SHP77 (cell line): ENCODE data around the gene FMR1.

ENCODE experiments used
- DNase-seq, 2 experiments: peaks; one replicate each; lab custom pipeline; 2025; lab: John Stamatoyannopoulos, UW

The FMR1 gene

DNA sequence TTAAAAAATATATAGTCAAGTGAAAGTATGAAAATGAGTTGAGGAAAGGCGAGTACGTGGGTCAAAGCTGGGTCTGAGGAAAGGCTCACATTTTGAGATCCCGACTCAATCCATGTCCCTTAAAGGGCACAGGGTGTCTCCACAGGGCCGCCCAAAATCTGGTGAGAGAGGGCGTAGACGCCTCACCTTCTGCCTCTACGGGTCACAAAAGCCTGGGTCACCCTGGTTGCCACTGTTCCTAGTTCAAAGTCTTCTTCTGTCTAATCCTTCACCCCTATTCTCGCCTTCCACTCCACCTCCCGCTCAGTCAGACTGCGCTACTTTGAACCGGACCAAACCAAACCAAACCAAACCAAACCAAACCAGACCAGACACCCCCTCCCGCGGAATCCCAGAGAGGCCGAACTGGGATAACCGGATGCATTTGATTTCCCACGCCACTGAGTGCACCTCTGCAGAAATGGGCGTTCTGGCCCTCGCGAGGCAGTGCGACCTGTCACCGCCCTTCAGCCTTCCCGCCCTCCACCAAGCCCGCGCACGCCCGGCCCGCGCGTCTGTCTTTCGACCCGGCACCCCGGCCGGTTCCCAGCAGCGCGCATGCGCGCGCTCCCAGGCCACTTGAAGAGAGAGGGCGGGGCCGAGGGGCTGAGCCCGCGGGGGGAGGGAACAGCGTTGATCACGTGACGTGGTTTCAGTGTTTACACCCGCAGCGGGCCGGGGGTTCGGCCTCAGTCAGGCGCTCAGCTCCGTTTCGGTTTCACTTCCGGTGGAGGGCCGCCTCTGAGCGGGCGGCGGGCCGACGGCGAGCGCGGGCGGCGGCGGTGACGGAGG lies at the start of gene FMR1:
Gene FMR1, plus strand, starts transcription at position 728 of the 831 bp plus-strand sequence. CDS start 261 bp downstream, outside the sequence.
- peak; percentile 60 to 76 for DNase-seq

GRCh38 chrX:147875866-147876596 lies 35.7 kb upstream of the FMR1 start:
- no peak for DNase-seq

GRCh38 chrX:147876849-147877646 lies 34.7 kb upstream of the FMR1 start:
- DNase-seq = no peak

DNA sequence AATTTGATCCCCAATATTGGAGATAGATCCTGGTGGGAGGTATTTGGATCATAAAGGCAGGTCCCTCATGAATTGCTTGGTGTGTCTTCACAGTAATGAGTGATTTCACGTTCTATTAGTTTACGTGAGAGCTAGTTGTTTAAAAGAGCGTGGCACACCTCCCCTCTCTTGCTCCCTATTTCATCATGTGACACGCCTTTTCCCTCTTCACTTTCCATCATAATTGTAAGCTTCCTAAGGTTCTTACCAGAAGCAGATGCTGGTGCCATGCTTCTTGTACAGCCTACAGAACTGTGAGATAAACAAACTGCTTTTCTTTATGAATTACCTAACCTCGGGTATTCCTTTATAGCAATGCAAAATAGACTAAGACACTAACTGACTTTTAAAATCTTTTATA lies 34.0 kb upstream of the FMR1 start:
- DNase-seq = no peak

GRCh38 chrX:147884958-147885357 lies 26.8 kb upstream of the FMR1 start:
- no peak for DNase-seq

GRCh38 chrX:147890756-147891155 lies 21.0 kb upstream of the FMR1 start:
- DNase-seq = no peak

DNA sequence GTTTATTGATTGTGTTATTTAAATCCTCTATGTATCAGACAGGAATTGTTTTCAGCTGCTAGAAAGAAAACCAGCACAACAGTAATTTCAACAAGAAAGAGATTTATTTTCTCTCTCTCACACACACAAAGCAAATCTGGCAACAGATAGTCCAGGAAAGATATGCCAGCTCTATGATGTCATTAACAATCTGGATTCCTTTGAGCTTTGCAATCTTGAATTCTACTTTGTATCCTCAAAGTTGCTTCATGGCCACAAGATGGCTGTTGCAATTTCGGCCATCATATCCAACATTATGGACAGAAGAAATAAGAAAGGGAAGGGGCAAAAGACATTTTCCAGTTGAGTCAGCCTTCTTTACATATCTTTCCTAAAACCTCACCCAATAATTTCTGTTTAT lies 19.8 kb upstream of the FMR1 start:
- no peak for DNase-seq

- DNase-seq = no peak
Measured at GRCh38 chrX:147893741-147894140, 18.0 kb upstream of the FMR1 start.

DNA sequence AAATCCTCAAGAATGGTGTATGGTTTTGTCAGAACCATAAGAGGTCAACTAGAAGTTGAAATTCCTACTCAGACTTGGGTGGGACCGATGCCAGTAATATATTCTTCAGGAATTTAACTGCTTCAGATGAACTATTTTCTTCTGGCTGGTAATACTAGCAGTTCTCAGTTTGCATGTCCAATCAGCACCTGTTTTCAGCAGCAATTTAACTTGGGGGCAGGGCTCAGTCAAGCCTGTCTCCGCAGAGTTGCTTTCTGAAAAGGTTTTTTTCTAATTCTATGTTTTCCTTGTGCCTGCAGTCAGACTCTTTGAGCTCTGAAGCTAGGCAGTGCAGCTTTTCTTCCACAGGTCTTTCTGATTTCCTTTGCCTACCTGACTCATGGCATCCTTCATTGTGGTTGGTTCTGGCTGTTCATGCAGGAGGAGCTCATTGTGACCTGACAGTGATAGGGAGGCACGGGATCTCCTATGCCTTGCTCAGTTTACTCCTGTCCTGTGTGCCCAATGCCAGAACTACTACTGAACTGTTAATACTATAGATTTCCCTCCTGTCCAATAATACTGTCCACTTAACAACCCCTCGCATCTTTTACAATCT lies 17.3 kb upstream of the FMR1 start:
- no peak for DNase-seq

GRCh38 chrX:147897117-147897516 lies 14.6 kb upstream of the FMR1 start:
- DNase-seq = no peak

GRCh38 chrX:147898951-147899350 lies 12.8 kb upstream of the FMR1 start:
- DNase-seq = no peak

DNA sequence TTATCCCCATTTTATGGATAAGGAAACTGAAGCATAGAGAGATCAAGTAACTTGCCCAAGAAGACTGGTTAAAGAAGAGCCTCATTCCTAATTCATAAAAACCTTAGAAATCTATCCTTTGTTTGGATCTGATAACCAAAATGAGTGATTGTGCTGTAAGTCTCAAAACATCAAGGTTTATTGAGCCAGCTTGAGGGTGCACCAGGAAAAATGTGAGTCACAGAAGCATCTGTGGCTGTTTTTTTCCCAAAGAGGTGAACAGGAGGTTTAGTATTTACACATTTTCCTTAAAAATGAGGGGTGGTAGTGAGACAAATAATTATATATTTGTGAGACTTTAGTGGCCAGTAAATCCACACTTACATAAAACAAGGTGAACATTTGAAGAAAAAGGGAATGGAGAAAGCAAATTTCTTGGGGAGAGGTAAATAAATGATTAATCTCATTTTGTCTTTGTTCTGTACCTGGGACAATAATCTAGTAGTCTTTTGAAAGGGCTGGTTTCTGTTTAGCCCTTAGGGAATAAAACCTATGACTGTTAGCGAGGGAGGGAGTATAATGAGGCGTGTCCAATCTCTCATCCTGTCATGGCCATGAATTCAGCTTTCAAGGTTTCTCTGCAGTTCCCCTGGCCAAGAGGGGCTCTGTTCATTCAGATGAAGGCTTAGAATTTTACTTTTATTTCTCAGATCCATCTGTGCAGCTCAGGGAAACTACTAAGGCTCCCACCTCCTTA lies 12.2 kb upstream of the FMR1 start:
- no peak for DNase-seq

- DNase-seq = no peak
Measured at GRCh38 chrX:147900349-147900748, 11.4 kb upstream of the FMR1 start.

GRCh38 chrX:147901461-147902126 lies 10.1 kb upstream of the FMR1 start:
- no peak for DNase-seq

DNA sequence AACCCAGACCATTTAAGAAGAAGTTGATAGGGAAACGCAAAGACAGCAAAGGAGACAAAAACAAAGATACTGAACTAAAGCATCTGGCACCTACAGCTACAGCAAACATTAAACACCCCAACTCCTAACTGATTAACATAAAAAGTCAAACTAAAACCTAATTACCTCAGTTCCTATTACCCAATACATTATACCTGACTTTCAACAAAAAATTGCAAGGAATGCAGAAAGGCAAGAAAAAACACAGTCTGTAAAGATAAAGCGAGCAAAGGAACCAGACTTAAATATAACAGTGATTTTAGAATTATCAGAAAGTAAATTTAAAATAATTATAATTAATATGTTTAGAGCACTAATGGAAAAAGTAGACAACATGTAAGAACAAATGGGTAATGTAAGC lies 9.4 kb upstream of the FMR1 start:
- no peak for DNase-seq

GRCh38 chrX:147908106-147908505 lies 3.6 kb upstream of the FMR1 start:
- no peak for DNase-seq

DNA sequence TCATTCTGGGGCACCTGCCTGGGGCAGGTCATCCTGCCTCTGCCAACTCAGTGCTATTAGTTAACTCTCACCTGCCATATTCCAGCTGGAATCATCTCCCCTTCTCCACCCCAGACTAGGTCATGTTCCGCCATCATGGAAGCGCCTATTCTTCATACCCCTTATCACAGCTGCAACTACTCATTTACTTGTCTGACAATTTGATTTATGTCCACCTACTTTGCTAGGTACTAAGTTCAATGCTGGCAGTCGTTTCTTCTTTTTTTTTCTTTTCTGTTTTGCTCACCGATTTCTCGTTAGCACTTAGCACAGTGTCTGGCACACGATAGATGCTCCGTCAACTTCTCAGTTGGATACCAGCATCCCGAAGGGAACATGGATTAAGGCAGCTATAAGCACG lies 1.1 kb upstream of the FMR1 start:
- no peak for DNase-seq

GRCh38 chrX:147912093-147912801 lies 528 bp downstream of the FMR1 start:
- DNase-seq = no peak

DNA sequence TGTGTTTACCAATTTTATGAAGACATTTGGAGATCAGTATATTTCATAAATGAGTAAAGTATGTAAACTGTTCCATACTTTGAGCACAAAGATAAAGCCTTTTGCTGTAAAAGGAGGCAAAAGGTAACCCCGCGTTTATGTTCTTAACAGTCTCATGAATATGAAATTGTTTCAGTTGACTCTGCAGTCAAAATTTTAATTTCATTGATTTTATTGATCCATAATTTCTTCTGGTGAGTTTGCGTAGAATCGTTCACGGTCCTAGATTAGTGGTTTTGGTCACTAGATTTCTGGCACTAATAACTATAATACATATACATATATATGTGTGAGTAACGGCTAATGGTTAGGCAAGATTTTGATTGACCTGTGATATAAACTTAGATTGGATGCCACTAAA lies 1.9 kb downstream of the FMR1 start:
- DNase-seq = no peak

GRCh38 chrX:147914591-147914990 lies 2.9 kb downstream of the FMR1 start:
- DNase-seq = no peak
